ENCODE measurements around the gene VTN.

The VTN gene, protein sequence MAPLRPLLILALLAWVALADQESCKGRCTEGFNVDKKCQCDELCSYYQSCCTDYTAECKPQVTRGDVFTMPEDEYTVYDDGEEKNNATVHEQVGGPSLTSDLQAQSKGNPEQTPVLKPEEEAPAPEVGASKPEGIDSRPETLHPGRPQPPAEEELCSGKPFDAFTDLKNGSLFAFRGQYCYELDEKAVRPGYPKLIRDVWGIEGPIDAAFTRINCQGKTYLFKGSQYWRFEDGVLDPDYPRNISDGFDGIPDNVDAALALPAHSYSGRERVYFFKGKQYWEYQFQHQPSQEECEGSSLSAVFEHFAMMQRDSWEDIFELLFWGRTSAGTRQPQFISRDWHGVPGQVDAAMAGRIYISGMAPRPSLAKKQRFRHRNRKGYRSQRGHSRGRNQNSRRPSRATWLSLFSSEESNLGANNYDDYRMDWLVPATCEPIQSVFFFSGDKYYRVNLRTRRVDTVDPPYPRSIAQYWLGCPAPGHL

DNA sequence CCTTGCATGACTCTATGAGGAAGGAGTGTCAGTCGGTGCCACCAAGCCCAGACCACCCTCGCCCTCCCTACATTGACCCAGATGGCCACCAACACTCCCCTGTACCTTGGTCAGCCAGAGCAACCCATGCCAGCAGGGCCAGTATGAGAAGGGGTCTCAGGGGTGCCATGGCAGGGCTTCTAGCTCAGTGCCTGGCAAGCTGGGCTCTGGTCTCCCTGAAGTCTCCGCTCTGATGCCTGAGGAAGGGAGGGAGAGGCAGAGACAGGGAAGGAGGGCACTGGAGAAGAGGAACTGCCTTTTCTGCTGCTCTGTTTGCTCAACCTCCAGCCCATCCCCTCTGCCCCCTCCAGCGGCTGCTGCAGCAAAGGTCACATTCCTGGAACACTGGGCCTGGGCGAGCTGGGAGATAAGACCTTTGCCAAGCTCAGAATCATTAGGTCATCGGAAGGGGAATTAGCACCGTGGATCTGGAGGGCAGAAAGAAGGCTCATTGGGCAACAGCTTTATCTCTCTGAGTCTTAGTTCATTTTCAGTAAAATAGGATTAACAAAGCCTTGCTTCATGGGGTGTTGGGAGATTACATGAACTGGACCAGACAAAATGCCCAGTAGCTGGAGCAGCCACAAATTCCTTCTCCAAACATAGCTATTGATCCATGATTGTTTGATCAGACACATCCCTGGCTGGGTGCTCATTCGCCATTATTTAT, at the start of gene VTN:
VTN (minus strand) TSS at position 273 of the 709 bp plus-strand sequence; CDS start at position 169, 104 bp downstream.
- TF ChIP-seq CTCF (IDR thresholded peaks at IDR 0.05), result no peak
- peak within 1 kb of the TSS; percentile 82 for H3K4me3 ChIP-seq
- H3K27ac ChIP-seq, result peak within 1 kb of the TSS; percentile 34 to 84
- no peak for DNase-seq (ENCODE audit: low spot score)

DNA sequence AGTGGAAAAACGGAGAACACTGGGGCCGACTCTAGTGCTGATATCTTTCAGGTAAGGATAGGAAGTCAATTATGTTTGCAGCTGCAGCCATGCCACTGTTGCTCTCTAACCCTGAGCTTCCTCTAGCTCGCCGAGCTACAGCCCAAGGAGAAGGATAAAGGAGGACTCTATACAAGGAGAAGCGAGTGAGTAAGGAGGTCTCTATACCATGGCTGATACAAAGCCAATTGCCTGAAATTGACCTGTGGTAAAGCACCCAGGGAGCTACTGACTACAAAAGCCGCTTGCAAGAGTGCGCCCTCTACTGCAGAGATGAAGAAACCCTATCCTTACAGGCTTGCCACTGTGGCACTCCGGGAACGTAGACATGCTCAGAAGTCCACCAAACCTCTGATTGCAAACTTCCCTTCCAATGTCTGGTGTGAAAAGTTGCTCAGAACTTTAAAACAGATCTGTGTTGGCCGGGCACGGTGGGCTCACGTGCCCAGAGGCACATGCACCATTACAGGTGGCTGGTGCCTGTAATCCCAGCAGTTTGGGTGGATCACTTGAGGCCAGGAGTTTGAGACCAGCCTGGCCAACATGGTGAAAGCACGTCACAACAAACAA, 46.7 kb upstream of the VTN start:
- DNase-seq (ENCODE audit: low spot score), result no peak
- no peak for TF ChIP-seq CTCF (IDR thresholded peaks at IDR 0.05)
- H3K27ac ChIP-seq, result no peak overlapping the region
- H3K4me3 ChIP-seq, result no peak overlapping the region

- TF ChIP-seq CTCF (IDR thresholded peaks at IDR 0.05), result no peak
- DNase-seq (ENCODE audit: low spot score), result no peak
- H3K27ac ChIP-seq, result no peak overlapping the region
- no peak overlapping the region for H3K4me3 ChIP-seq
Measured at GRCh38 chr17:28415886-28416285, 45.8 kb upstream of the VTN start.

DNA sequence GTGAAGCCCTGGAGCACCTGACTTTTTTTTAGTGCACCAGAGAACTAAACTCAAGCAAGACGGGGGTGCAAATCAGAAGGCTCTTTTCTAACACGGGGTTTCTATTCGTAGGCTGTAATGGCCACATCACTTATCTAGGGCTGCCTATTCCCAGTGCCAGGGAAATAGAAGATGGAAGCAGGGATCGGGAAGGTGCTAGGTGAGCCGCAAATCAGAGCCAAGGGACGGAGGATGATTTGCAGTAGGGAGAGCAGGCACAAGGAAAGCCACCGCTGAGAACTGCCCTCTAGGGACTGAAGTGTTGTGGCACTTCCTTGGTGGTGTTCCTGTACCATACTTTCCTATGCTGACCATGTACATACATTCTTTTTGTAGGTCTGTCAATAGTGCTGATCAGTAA, 43.7 kb upstream of the VTN start:
- no peak for DNase-seq (ENCODE audit: low spot score)
- TF ChIP-seq CTCF (IDR thresholded peaks at IDR 0.05), result no peak
- Histone ChIP-seq H3K4me3 (no peak overlapping the region), H3K27ac (no peak overlapping the region)

- Histone ChIP-seq H3K4me3 (no peak overlapping the region), H3K27ac (no peak overlapping the region)
- TF ChIP-seq CTCF (IDR thresholded peaks at IDR 0.05), result no peak
- no peak for DNase-seq (ENCODE audit: low spot score)
Measured at GRCh38 chr17:28412099-28412498, 42.0 kb upstream of the VTN start.

DNA sequence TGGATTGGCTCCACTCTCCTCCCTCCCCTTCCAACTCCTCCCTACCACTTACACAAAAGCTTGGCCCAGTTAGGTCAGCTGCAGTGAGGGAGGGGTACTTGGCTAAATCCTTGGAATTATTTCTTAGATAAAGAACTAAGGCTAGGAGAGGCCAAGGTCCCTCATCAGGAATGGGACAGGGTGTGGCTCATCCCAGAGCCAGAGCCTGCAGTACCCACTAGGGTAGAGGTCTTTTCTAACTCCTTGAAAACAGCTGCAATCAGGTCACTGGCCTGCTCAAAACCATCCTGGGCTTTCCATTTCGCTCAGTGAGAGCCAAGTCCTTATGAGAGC, 37.8 kb upstream of the VTN start:
- no peak overlapping the region for H3K4me3 ChIP-seq
- no peak for TF ChIP-seq CTCF (IDR thresholded peaks at IDR 0.05)
- H3K27ac ChIP-seq, result no peak overlapping the region
- no peak for DNase-seq (ENCODE audit: low spot score)

All from coronary artery (tissue), 2 donors.